NB4 (cell line): ENCODE data around the gene MIB1.

Source experiments
- POLR2A ChIP-seq: IDR thresholded peaks from 2 replicates; pipeline ENCODE4 v1.6.1; 2011; ENCODE audit warnings: mild to moderate bottlenecking; ENCODE audit not compliant: insufficient read length; ENCODE audit errors: extremely low read depth
- TF ChIP-seq, protein P1 (sequence below): IDR thresholded peaks from 2 replicates; pipeline ENCODE4 v1.6.1; 2011; ENCODE audit warnings: low read depth, low read length
- TF ChIP-seq, protein P2 (sequence below): IDR thresholded peaks from one replicate; pipeline ENCODE4 v1.5.1; 2012; ENCODE audit warnings: low read depth, low read length

DNA sequence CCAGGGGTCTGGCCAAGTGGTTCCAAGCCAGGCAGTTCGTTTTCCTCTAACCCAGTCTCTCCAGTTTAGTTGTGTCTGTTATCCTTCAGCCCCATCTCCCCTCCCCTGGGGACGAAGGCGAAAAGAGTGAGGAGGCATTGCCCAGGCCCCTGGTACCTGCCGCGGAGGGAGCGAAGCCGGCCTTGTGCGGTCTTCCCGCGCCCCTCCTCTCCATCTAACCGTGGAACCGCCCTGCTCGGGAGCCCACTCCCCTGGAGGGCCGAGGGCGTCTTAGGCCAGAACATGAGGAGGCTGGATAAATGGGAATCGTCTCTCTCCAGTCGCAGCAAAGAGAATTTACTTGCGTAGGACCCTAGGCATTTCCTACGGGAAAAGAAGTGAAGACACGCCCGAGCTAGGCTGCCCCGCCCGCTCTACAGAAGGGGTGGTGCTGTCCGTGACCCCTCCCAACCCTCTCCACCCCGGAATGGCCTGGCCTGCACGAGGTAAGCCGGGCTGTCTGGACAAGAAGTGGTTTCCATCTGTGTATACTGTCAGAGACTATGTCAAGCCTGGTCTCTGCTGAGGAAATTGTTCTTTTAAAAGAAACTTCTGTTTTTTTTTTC is 156.2 kb downstream of the MIB1 start:
- TF ChIP-seq, protein P1, sequence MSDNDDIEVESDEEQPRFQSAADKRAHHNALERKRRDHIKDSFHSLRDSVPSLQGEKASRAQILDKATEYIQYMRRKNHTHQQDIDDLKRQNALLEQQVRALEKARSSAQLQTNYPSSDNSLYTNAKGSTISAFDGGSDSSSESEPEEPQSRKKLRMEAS, result no peak
- TF ChIP-seq, protein P2, sequence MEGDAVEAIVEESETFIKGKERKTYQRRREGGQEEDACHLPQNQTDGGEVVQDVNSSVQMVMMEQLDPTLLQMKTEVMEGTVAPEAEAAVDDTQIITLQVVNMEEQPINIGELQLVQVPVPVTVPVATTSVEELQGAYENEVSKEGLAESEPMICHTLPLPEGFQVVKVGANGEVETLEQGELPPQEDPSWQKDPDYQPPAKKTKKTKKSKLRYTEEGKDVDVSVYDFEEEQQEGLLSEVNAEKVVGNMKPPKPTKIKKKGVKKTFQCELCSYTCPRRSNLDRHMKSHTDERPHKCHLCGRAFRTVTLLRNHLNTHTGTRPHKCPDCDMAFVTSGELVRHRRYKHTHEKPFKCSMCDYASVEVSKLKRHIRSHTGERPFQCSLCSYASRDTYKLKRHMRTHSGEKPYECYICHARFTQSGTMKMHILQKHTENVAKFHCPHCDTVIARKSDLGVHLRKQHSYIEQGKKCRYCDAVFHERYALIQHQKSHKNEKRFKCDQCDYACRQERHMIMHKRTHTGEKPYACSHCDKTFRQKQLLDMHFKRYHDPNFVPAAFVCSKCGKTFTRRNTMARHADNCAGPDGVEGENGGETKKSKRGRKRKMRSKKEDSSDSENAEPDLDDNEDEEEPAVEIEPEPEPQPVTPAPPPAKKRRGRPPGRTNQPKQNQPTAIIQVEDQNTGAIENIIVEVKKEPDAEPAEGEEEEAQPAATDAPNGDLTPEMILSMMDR, result no peak
- TF ChIP-seq POLR2A, result no peak
